OCI-LY7 (cell line): ENCODE results near the gene PPP4R1.

ENCODE experiments used
- EZH2phosphoT487 ChIP-seq: fragments of 200-600 bp; sonication (generic); IDR thresholded peaks from 2 replicates; pipeline ENCODE4 v1.6.1; 2018; ENCODE audit warnings: low read depth, borderline replicate concordance, mild to moderate bottlenecking, mixed run types, antibody characterized with exemption, low read length, moderate library complexity, mixed read lengths
- TF ChIP-seq, protein P1 (sequence below): fragments of 200-600 bp; sonication (generic); conservative IDR thresholded peaks from 2 replicates; pipeline ENCODE4 v1.5.1; 2014; ENCODE audit warnings: mild to moderate bottlenecking, antibody characterized with exemption, low read length, moderate library complexity, mixed read lengths

DNA sequence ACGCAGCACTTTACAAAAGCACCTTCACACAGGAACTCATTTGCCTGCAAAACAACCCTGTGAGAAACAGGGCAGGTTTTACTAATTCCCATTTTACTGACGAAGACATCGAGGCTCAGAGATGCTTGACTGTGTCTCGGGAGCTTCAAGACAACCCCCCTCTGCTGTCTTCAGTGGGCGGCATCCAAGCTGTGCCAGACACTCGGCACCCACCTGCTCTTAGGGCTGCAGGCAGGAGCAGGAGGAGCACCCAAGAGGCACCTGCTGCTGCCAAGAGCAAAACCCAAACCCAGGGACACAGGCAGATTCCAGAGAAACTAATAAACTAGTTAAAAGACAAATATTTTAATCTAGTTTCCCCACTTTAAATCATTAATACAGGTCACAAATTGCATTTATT, 67.9 kb downstream of the PPP4R1 start:
- TF ChIP-seq, protein P1, sequence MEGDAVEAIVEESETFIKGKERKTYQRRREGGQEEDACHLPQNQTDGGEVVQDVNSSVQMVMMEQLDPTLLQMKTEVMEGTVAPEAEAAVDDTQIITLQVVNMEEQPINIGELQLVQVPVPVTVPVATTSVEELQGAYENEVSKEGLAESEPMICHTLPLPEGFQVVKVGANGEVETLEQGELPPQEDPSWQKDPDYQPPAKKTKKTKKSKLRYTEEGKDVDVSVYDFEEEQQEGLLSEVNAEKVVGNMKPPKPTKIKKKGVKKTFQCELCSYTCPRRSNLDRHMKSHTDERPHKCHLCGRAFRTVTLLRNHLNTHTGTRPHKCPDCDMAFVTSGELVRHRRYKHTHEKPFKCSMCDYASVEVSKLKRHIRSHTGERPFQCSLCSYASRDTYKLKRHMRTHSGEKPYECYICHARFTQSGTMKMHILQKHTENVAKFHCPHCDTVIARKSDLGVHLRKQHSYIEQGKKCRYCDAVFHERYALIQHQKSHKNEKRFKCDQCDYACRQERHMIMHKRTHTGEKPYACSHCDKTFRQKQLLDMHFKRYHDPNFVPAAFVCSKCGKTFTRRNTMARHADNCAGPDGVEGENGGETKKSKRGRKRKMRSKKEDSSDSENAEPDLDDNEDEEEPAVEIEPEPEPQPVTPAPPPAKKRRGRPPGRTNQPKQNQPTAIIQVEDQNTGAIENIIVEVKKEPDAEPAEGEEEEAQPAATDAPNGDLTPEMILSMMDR = no peak
- TF ChIP-seq EZH2phosphoT487 = no peak
